CD14-positive monocyte (primary cell): ENCODE measurements around the gene BAG5. TPM values are rescaled to one million over a fixed set of nuclear protein-coding genes. Genes with fewer than 3 reads are reported as not detected.

Experiments used
- DNase-seq, 3 donors: peaks; one replicate each; pipeline ENCODE4 v3.0.0-alpha.2; 2011 to 2022
- H2AFZ ChIP-seq: 2 replicates; pipeline ENCODE4 v1.6.0; 2012; ENCODE audit warnings: mild to moderate bottlenecking, low read depth, low read length, inconsistent platforms; ENCODE audit not compliant: insufficient read depth, poor library complexity, severe bottlenecking
- H3K27ac ChIP-seq, 2 donors: 1 replicate in 1 of 2; 2 replicates in 1 of 2; pipeline ENCODE4 v1.5.1; 2012 to 2013; ENCODE audit warnings: low read length in 2 of 2, control low read depth in 1 of 2, inconsistent platforms in 1 of 2, low read depth in 1 of 2, mild to moderate bottlenecking in 1 of 2
- H3K27me3 ChIP-seq, 2 donors: one replicate each; pipeline versions ENCODE4 v1.6.0 to v1.6.1; 2011 to 2013; ENCODE audit warnings: low read length in 2 of 2; ENCODE audit not compliant: control insufficient read depth in 2 of 2, insufficient read depth in 2 of 2
- H3K36me3 ChIP-seq, 2 donors: replicated peaks in 1 of 2; 1 replicate in 1 of 2; 2 replicates in 1 of 2; pipeline versions ENCODE4 v1.5.1 to v1.6.1; 2012 to 2013; ENCODE audit warnings: low read length in 2 of 2, control low read depth in 1 of 2, inconsistent platforms in 1 of 2, mild to moderate bottlenecking in 1 of 2; ENCODE audit not compliant: insufficient read depth in 2 of 2, control insufficient read depth in 1 of 2
- H3K4me1 ChIP-seq, 2 donors: 1 replicate in 1 of 2; 2 replicates in 1 of 2; pipeline versions ENCODE4 v1.5.1 to v1.6.1; 2012 to 2013; ENCODE audit warnings: low read length in 2 of 2, control low read depth in 1 of 2, inconsistent platforms in 1 of 2, mild to moderate bottlenecking in 1 of 2, moderate library complexity in 1 of 2; ENCODE audit not compliant: insufficient read depth in 2 of 2, control insufficient read depth in 1 of 2
- H3K4me2 ChIP-seq: replicated peaks from 2 replicates; pipeline ENCODE3; 2012; ENCODE audit warnings: low read length, moderate library complexity, mild to moderate bottlenecking; ENCODE audit not compliant: poor library complexity, severe bottlenecking; ENCODE audit errors: extremely low read depth
- H3K4me3 ChIP-seq, 3 experiments: fragments of 200-600 bp in 1 of 3; sonication (generic) in 1 of 3; replicated peaks in 1 of 3; 1 replicate in 2 of 3; 2 replicates in 1 of 3; pipeline ENCODE4 v1.5.1; 2011 to 2013; ENCODE audit warnings: low read length in 3 of 3, mild to moderate bottlenecking in 3 of 3, control low read depth in 2 of 3, low read depth in 2 of 3, inconsistent platforms in 1 of 3, moderate library complexity in 1 of 3
- H3K79me2 ChIP-seq: 2 replicates; pipeline ENCODE4 v1.6.0; 2012; ENCODE audit warnings: mild to moderate bottlenecking, control low read depth, inconsistent platforms, low read length, moderate library complexity; ENCODE audit not compliant: insufficient read depth
- H3K9ac ChIP-seq: 2 replicates; pipeline ENCODE4 v1.6.0; 2017; ENCODE audit warnings: low read length, mild to moderate bottlenecking; ENCODE audit not compliant: insufficient read depth, poor library complexity, severe bottlenecking
- H3K9me3 ChIP-seq, 2 donors: replicated peaks in 1 of 2; 1 replicate in 1 of 2; 2 replicates in 1 of 2; pipeline versions ENCODE4 v1.5.1 to v1.6.1; 2012 to 2013; ENCODE audit warnings: low read length in 2 of 2, control low read depth in 1 of 2; ENCODE audit not compliant: control insufficient read depth in 1 of 2, insufficient read depth in 1 of 2
- H4K20me1 ChIP-seq: 2 replicates; pipeline ENCODE4 v1.6.0; 2012; ENCODE audit warnings: mild to moderate bottlenecking, low read length, control low read depth, moderate library complexity; ENCODE audit not compliant: insufficient read depth
- H3K27ac Mint-ChIP-seq, 7 donors: one replicate each; pipeline ENCODE4 v1.8.0; 2020; ENCODE audit warnings: mild to moderate bottlenecking in 7 of 7, mixed read lengths in 7 of 7, moderate library complexity in 6 of 7, inconsistent platforms in 2 of 7
- H3K27me3 Mint-ChIP-seq, 3 donors: one replicate each; pipeline ENCODE4 v1.8.0; 2021 to 2022; ENCODE audit warnings: low read depth in 3 of 3, mild to moderate bottlenecking in 3 of 3, mixed read lengths in 3 of 3, moderate library complexity in 3 of 3, inconsistent platforms in 1 of 3
- H3K36me3 Mint-ChIP-seq, 2 donors: one replicate each; pipeline ENCODE4 v1.8.0; 2020; ENCODE audit warnings: mixed read lengths in 2 of 2, inconsistent platforms in 1 of 2, mild to moderate bottlenecking in 1 of 2
- H3K4me1 Mint-ChIP-seq: one replicate; pipeline ENCODE4 v1.8.0; 2020; ENCODE audit warnings: mild to moderate bottlenecking, mixed read lengths
- H3K4me3 Mint-ChIP-seq, 2 donors: one replicate each; pipeline ENCODE4 v1.8.0; 2020; ENCODE audit warnings: mild to moderate bottlenecking in 2 of 2, mixed read lengths in 2 of 2, moderate library complexity in 1 of 2
- H3K9me3 Mint-ChIP-seq, 7 donors: one replicate each; pipeline ENCODE4 v1.8.0; 2020 to 2022; ENCODE audit warnings: mixed read lengths in 7 of 7, mild to moderate bottlenecking in 6 of 7, moderate library complexity in 6 of 7, inconsistent platforms in 2 of 7
- WGBS: methylation state at CpG from one replicate; pipeline ENCODE4 v1.1.5; 2013; ENCODE audit warnings: missing lambda C conversion rate; ENCODE audit not compliant: insufficient coverage; 5-methylcytosine and 5-hydroxymethylcytosine counted together
- intact Hi-C, 2 donors: fragments of 100-400 bp; cut with micrococcal nuclease; formaldehyde crosslinking; loops; one replicate each; pipeline versions ENCODE4 v1.15.0 to v1.15.1; 2023
- polyA plus RNA-seq, 3 donors: library from polyadenylated mRNA; depleted of rRNA in 1 of 3; unstranded in 2 of 3; stranded (reverse) in 1 of 3; fragments of 300-500 nt in 2 of 3; fragments of >200 nt in 1 of 3; fragmentation: Illumina TruSeq in 2 of 3; gene quantifications; 1 replicate in 2 of 3; 2 replicates in 1 of 3; pipeline ENCODE4 v1.2.3, GENCODE V29; 2012 to 2021
- TF ChIP-seq, protein P1 (sequence below): fragments of 200-600 bp; IDR thresholded peaks from one replicate; pipeline ENCODE4 v1.8.0; 2022; ENCODE audit warnings: antibody characterized with exemption, mild to moderate bottlenecking

BAG5 gene
- polyA plus RNA-seq, 3 donors = 4.7 to 33.1 (median 30.1) TPM

DNA sequence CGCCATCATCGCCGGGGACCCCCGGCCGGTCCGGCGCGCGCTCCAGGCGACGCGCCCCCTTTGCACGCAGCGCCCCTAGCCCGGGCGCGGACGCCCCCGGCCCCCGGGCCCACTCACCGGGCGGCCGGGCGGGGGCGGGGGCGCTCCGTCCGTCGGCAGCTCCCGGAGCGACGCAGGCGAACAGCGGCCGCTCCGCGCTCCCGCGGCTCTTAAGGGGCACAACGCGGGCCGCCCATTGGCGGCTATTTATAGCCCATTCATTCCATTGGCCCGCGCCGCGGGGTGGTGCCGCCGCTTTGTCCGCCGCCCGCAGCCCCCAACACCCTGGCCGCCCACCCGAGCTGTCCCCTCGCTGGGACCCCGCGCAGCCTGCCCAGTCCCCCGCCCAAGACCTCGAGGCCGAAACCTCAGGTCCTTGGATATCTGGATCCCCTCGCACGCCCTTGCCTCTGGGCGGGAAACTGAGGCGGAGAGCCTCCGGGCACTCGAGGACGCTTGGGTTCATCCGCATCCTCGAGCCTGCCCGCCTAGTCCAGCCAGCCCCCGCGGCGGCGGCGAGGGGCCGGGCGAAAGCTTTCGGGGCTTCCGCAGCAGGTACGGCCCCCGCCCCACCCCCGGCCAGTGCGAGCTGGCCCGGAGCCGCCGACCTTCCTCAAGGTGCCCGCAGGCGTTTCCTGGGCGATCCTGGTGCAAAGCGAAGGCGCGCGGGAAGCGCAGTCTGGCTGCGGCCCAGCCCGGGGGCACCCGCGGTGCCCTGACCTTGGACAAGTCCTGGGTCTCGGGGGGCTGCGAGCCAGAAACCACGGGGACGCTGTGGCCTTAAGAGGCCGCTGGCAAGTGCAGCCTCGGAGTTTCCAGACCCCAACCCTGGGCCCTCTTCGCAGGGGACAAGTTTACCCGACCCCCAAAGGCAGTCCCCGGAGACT, 39.5 kb downstream of the BAG5 start, which contains the start of gene CKB:
TSS of gene CKB (minus strand) at position 182 of the 926 bp plus-strand sequence. CDS start 337 bp downstream, outside the sequence.
- peak within 1 kb of the TSS; percentile 27 for H3K9ac ChIP-seq
- no peak within 1 kb of the TSS for H3K27ac ChIP-seq
- H3K36me3 Mint-ChIP-seq = peaks cover 0 to 9% of the 10 kb centered on the region in 2 donors
- H3K4me1 ChIP-seq = peaks cover 36 to 62% of the 10 kb centered on the region in 2 donors
- peaks cover 38% of the 10 kb centered on the region for H3K4me1 Mint-ChIP-seq
- H4K20me1 ChIP-seq = peaks cover 18% of the 10 kb centered on the region
- H3K9me3 ChIP-seq = peaks cover 6 to 9% of the 10 kb centered on the region in 2 donors
- H3K27ac Mint-ChIP-seq = peak within 1 kb of the TSS in 1 of 7 donors; percentile 12
- DNase-seq = peak in 1 of 3 donors; percentile 34
- no peaks in the 10 kb centered on the region for H3K79me2 ChIP-seq
- intact Hi-C loops = loop anchor here in 1 of 2 donors (5.0 to 10.0 kb wide), 2 partner anchors 39 to 188 kb away; partner anchors contain the start of genes BAG5, COA8 and EIF5
- no peaks in the 10 kb centered on the region for H3K36me3 ChIP-seq
- 6% methylated on average over 104 of the region's 107 CpGs for WGBS
- peak within 1 kb of the TSS; percentile 78 for H3K4me2 ChIP-seq
- TF ChIP-seq, protein P1, sequence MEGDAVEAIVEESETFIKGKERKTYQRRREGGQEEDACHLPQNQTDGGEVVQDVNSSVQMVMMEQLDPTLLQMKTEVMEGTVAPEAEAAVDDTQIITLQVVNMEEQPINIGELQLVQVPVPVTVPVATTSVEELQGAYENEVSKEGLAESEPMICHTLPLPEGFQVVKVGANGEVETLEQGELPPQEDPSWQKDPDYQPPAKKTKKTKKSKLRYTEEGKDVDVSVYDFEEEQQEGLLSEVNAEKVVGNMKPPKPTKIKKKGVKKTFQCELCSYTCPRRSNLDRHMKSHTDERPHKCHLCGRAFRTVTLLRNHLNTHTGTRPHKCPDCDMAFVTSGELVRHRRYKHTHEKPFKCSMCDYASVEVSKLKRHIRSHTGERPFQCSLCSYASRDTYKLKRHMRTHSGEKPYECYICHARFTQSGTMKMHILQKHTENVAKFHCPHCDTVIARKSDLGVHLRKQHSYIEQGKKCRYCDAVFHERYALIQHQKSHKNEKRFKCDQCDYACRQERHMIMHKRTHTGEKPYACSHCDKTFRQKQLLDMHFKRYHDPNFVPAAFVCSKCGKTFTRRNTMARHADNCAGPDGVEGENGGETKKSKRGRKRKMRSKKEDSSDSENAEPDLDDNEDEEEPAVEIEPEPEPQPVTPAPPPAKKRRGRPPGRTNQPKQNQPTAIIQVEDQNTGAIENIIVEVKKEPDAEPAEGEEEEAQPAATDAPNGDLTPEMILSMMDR = no peak
- H3K4me3 ChIP-seq = peak within 1 kb of the TSS; percentile 17 to 69 (median 32)
- peak within 1 kb of the TSS; percentile 75 to 83 for H3K4me3 Mint-ChIP-seq
- H2AFZ ChIP-seq = peak within 1 kb of the TSS; percentile 72
- peaks cover 0 to 16% (median 6%) of the 10 kb centered on the region in 7 donors for H3K9me3 Mint-ChIP-seq
- H3K27me3 Mint-ChIP-seq = peaks cover 43 to 56% (median 45%) of the 10 kb centered on the region in 3 donors
- H3K27me3 ChIP-seq = peaks cover 20 to 41% of the 10 kb centered on the region in 2 donors

DNA sequence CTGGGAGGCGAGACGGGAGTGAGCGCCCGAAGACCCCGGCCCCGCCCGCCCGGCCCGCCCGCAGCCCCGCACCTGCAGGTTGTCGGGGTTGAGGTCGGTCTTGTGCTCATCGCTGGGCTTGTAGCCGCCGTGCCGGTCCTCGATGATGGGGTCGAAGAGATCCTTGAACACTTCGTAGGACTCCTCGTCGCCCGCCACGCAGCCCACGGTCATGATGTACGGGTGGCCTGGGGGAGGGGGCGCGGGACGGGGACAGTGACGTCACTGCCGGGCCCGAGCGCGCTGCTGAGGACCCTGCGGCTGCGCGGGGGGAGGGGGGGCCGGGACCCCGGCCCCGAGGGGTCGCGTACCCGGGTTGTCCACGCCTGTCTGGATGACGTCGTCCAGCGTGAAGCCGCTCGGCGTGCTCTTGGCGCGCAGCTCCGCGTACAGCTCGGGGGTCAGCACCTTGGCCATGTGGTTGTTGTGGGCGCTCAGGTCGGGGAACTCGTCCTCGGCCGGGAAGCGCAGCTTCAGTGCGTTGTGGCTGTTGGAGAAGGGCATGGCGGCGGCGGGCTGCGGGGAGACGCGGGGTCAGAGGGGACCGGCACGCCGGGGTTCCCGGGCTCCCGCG, 40.4 kb downstream of the BAG5 start:
- H3K27me3 ChIP-seq = peaks cover 20 to 41% of the 10 kb centered on the region in 2 donors
- H3K79me2 ChIP-seq = no peaks in the 10 kb centered on the region
- H2AFZ ChIP-seq = peak overlapping the region; percentile 72
- H3K36me3 Mint-ChIP-seq = peaks cover 0 to 9% of the 10 kb centered on the region in 2 donors
- H3K9me3 Mint-ChIP-seq = peaks cover 0 to 16% (median 6%) of the 10 kb centered on the region in 7 donors
- no peaks in the 10 kb centered on the region for H3K36me3 ChIP-seq
- peaks cover 28 to 53% of the 10 kb centered on the region in 2 donors for H3K4me1 ChIP-seq
- peaks cover 41 to 55% (median 45%) of the 10 kb centered on the region in 3 donors for H3K27me3 Mint-ChIP-seq
- WGBS = under 1% methylated on average over 74 of the region's 74 CpGs
- DNase-seq = no peak
- H3K9me3 ChIP-seq = peaks cover 6 to 9% of the 10 kb centered on the region in 2 donors
- peaks cover 18% of the 10 kb centered on the region for H4K20me1 ChIP-seq
- peak overlapping the region; percentile 75 to 83 for H3K4me3 Mint-ChIP-seq
- H3K27ac Mint-ChIP-seq = no peak overlapping the region
- H3K4me3 ChIP-seq = peak overlapping the region; percentile 17 to 69 (median 32)
- H3K4me2 ChIP-seq = peak overlapping the region; percentile 78
- peaks cover 29% of the 10 kb centered on the region for H3K4me1 Mint-ChIP-seq
- TF ChIP-seq, protein P1 = no peak
- no peak overlapping the region for H3K9ac ChIP-seq
- no peak overlapping the region for H3K27ac ChIP-seq
- intact Hi-C loops = loop anchor here in 1 of 2 donors (5.0 to 10.0 kb wide), 2 partner anchors 40 to 187 kb away; partner anchors contain the start of genes BAG5, COA8 and EIF5
